ENCODE measurements around the gene PDE7B.

Gene PDE7B

GRCh38 chr6:135828021-135828420 lies 23.5 kb upstream of the PDE7B start:
- TF ChIP-seq REST (IDR thresholded peaks at IDR 0.05; ENCODE audit: insufficient read depth in 1 of 2, low read depth in 2 of 2, low read length in 2 of 2) = no peak
- no peak for TF ChIP-seq TAF1 (IDR thresholded peaks at IDR 0.05; ENCODE audit: borderline replicate concordance, insufficient read depth, low read length)
- TF ChIP-seq FOXP2 (optimal IDR thresholded peaks at IDR 0.05; ENCODE audit: borderline replicate concordance, extremely low read depth, extremely low read length, insufficient read depth) = no peak

- TF ChIP-seq REST (IDR thresholded peaks at IDR 0.05; ENCODE audit: insufficient read depth in 1 of 2, low read depth in 2 of 2, low read length in 2 of 2) (no peak), FOXP2 (optimal IDR thresholded peaks at IDR 0.05; ENCODE audit: borderline replicate concordance, extremely low read depth, extremely low read length, insufficient read depth) (no peak), TAF1 (IDR thresholded peaks at IDR 0.05; ENCODE audit: borderline replicate concordance, insufficient read depth, low read length) (no peak), POLR2AphosphoS5 (IDR thresholded peaks at IDR 0.05; ENCODE audit: low read depth, low read length) (no peak), SIN3A (IDR thresholded peaks at IDR 0.05; ENCODE audit: borderline replicate concordance, insufficient read depth, low read length) (no peak)
Observed at GRCh38 chr6:135830452-135830881, 21.0 kb upstream of the PDE7B start.

- TF ChIP-seq REST (IDR thresholded peaks at IDR 0.05; ENCODE audit: insufficient read depth in 1 of 2, low read depth in 2 of 2, low read length in 2 of 2) (no peak), POLR2AphosphoS5 (IDR thresholded peaks at IDR 0.05; ENCODE audit: low read depth, low read length) (no peak), FOXP2 (optimal IDR thresholded peaks at IDR 0.05; ENCODE audit: borderline replicate concordance, extremely low read depth, extremely low read length, insufficient read depth) (no peak), TAF1 (IDR thresholded peaks at IDR 0.05; ENCODE audit: borderline replicate concordance, insufficient read depth, low read length) (no peak), SIN3A (IDR thresholded peaks at IDR 0.05; ENCODE audit: borderline replicate concordance, insufficient read depth, low read length) (no peak)
Observed at GRCh38 chr6:135831016-135831415, 20.5 kb upstream of the PDE7B start.

- TF ChIP-seq POLR2AphosphoS5 (IDR thresholded peaks at IDR 0.05; ENCODE audit: low read depth, low read length) (no peak), SIN3A (IDR thresholded peaks at IDR 0.05; ENCODE audit: borderline replicate concordance, insufficient read depth, low read length) (no peak), REST (IDR thresholded peaks at IDR 0.05; ENCODE audit: insufficient read depth in 1 of 2, low read depth in 2 of 2, low read length in 2 of 2) (no peak), TAF1 (IDR thresholded peaks at IDR 0.05; ENCODE audit: borderline replicate concordance, insufficient read depth, low read length) (no peak), FOXP2 (optimal IDR thresholded peaks at IDR 0.05; ENCODE audit: borderline replicate concordance, extremely low read depth, extremely low read length, insufficient read depth) (no peak)
Observed at GRCh38 chr6:135832166-135832565, 19.3 kb upstream of the PDE7B start.

GRCh38 chr6:135833771-135834170 lies 17.7 kb upstream of the PDE7B start:
- TF ChIP-seq REST (IDR thresholded peaks at IDR 0.05; ENCODE audit: insufficient read depth in 1 of 2, low read depth in 2 of 2, low read length in 2 of 2) = no peak
- no peak for TF ChIP-seq FOXP2 (optimal IDR thresholded peaks at IDR 0.05; ENCODE audit: borderline replicate concordance, extremely low read depth, extremely low read length, insufficient read depth)
- no peak for TF ChIP-seq SIN3A (IDR thresholded peaks at IDR 0.05; ENCODE audit: borderline replicate concordance, insufficient read depth, low read length)
- TF ChIP-seq POLR2AphosphoS5 (IDR thresholded peaks at IDR 0.05; ENCODE audit: low read depth, low read length) = no peak
- no peak for TF ChIP-seq TAF1 (IDR thresholded peaks at IDR 0.05; ENCODE audit: borderline replicate concordance, insufficient read depth, low read length)

All from PFSK-1 (cell line).